Testis (tissue), 3 donors: ENCODE data around the gene HOXD13. TPM values are rescaled to one million over a fixed set of nuclear protein-coding genes. Genes with fewer than 3 reads are reported as not detected.

ENCODE experiments used
- DNase-seq: peaks from one replicate; pipeline ENCODE4 v3.0.0-alpha.2; 2019
- H3K27ac ChIP-seq, 2 donors: fragments of 200-600 bp; sonication (generic); one replicate each; pipeline ENCODE4 v1.5.1; 2019
- H3K27me3 ChIP-seq: fragments of 200-600 bp; sonication (generic); one replicate; pipeline ENCODE4 v1.5.1; 2019
- H3K36me3 ChIP-seq: fragments of 200-600 bp; sonication (generic); one replicate; pipeline ENCODE4 v1.5.1; 2017; ENCODE audit warnings: low read depth; ENCODE audit errors: missing control alignments
- H3K4me1 ChIP-seq: fragments of 200-600 bp; sonication (generic); one replicate; pipeline ENCODE4 v1.5.1; 2019
- H3K4me3 ChIP-seq, 2 donors: fragments of 200-600 bp; sonication (generic); one replicate each; pipeline ENCODE4 v1.5.1; 2017 to 2019
- H3K9me3 ChIP-seq: fragments of 200-600 bp; sonication (generic); one replicate; pipeline ENCODE4 v1.5.1; 2017
- CTCF ChIP-seq, 3 experiments: fragments of 450-650 bp in 2 of 3; fragments of 200-600 bp in 1 of 3; sonication (generic) in 1 of 3; IDR thresholded peaks; one replicate each; pipeline ENCODE4 v1.5.1; 2016 to 2019; ENCODE audit warnings: antibody characterized with exemption in 3 of 3, mild to moderate bottlenecking in 2 of 3, moderate library complexity in 1 of 3
- POLR2A ChIP-seq: fragments of 450-650 bp; IDR thresholded peaks from one replicate; pipeline ENCODE4 v1.6.1; 2017; ENCODE audit warnings: antibody characterized with exemption, mild to moderate bottlenecking, moderate library complexity
- WGBS, 2 donors: methylation state at CpG; one replicate each; pipeline ENCODE4 v1.1.5; 2018; 5-methylcytosine and 5-hydroxymethylcytosine counted together
- intact Hi-C: fragments of 100-400 bp; cut with DNase I; formaldehyde crosslinking; loops from one replicate; pipeline ENCODE4 v1.15.1; 2023; ENCODE audit warnings: low total_unique reads
- polyA plus RNA-seq: library from polyadenylated mRNA; stranded (reverse); fragments of 350-450 nt; fragmentation: Illumina TruSeq; extraction: RNeasy Lipid Tissue Mini Kit (QIAGEN cat#74804); gene quantifications from one replicate; pipeline ENCODE4 v1.2.3, GENCODE V29; 2014; ENCODE audit warnings: low read depth, low replicate concordance; ENCODE audit not compliant: insufficient read depth
- total RNA-seq, 2 donors: library from RNA; depleted of rRNA; stranded (reverse); fragments of >200 nt; gene quantifications; one replicate each; pipeline ENCODE4 v1.2.3, GENCODE V29; 2016

HOXD13 gene
- total and polyA plus RNA-seq, 3 donors from 2014 or later, result 0.31 to 0.36 TPM; not detected in 1

DNA sequence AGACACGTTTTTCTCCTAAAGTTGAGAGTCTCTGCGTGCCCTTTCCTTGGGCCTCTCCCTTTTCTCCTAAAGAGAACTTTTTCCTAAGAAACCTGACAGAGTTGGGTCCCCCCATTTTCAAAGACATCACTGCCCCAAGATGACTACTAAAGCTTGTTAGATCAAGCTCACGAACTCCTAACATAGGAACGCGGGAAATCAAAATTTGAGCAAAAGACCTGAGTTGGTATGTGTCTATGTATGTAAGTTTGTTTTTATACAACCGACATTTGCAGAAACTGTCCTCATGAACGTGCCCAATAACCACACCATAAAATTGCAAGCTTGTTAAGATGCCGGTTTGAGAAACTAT is 1.4 kb downstream of the HOXD13 start:
- H3K36me3 ChIP-seq, result no peaks in the 10 kb centered on the region
- peaks cover 9% of the 10 kb centered on the region for H3K4me1 ChIP-seq
- no peak for DNase-seq
- H3K9me3 ChIP-seq, result no peaks in the 10 kb centered on the region
- no peak overlapping the region for H3K4me3 ChIP-seq
- 15 to 21% methylated on average over 8 of the region's 8 CpGs for WGBS, 2 donors
- intact Hi-C loops, result no loop called here
- no peak for TF ChIP-seq CTCF (IDR thresholded peaks at IDR 0.05)
- no peak for TF ChIP-seq POLR2A
- H3K27me3 ChIP-seq, result peaks cover 11% of the 10 kb centered on the region
- H3K27ac ChIP-seq, result no peak overlapping the region

DNA sequence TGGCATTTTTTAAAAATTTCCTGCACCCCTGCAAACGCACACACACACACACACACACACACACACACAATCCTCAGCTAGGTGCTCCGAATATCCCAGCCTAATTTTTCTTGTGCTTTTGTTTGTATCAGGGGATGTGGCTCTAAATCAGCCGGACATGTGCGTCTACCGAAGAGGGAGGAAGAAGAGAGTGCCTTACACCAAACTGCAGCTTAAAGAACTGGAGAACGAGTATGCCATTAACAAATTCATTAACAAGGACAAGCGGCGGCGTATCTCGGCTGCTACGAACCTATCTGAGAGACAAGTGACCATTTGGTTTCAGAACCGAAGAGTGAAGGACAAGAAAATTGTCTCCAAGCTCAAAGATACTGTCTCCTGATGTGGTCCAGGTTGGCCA is 1.8 kb downstream of the HOXD13 start:
- H3K27ac ChIP-seq, result no peak overlapping the region

DNA sequence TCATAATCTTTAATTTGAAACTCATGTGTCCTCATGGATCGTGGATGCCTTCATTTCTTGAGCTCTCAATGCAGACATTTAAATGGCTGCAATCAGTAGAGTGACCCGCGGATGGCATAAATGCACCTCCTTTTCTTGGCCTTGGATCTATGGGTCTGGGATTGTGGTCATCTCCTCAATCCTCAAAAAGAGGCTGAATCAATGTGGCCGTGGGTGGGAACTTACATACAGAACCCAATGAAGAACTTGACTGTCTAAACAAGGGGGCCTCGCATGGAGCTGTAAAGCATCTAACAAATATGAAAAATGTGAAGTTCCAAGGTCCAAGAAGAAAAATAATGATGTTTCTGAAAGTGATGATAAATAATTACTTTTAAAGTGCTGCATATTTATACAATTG is 2.9 kb downstream of the HOXD13 start:
- Histone ChIP-seq H3K36me3 (no peaks in the 10 kb centered on the region), H3K4me1 (peaks cover 9% of the 10 kb centered on the region), H3K9me3 (no peaks in the 10 kb centered on the region), H3K27ac (no peak overlapping the region), H3K4me3 (no peak overlapping the region), H3K27me3 (peaks cover 11% of the 10 kb centered on the region)
- intact Hi-C loops, result no loop called here
- TF ChIP-seq POLR2A (no peak), CTCF (IDR thresholded peaks at IDR 0.05) (no peak)
- no peak for DNase-seq
- WGBS, 2 donors, result 28 to 33% methylated on average over 5 of the region's 5 CpGs

More for the DNA sequence above, 1.8 kb downstream of the HOXD13 start:
- Histone ChIP-seq H3K4me1 (peaks cover 9% of the 10 kb centered on the region), H3K9me3 (no peaks in the 10 kb centered on the region), H3K27me3 (peaks cover 11% of the 10 kb centered on the region), H3K4me3 (no peak overlapping the region), H3K36me3 (no peaks in the 10 kb centered on the region)
- no peak for TF ChIP-seq CTCF (IDR thresholded peaks at IDR 0.05)
- TF ChIP-seq POLR2A, result no peak
- no peak for DNase-seq
- 14 to 17% methylated on average over 12 of the region's 12 CpGs for WGBS, 2 donors
- intact Hi-C loops, result no loop called here

DNA sequence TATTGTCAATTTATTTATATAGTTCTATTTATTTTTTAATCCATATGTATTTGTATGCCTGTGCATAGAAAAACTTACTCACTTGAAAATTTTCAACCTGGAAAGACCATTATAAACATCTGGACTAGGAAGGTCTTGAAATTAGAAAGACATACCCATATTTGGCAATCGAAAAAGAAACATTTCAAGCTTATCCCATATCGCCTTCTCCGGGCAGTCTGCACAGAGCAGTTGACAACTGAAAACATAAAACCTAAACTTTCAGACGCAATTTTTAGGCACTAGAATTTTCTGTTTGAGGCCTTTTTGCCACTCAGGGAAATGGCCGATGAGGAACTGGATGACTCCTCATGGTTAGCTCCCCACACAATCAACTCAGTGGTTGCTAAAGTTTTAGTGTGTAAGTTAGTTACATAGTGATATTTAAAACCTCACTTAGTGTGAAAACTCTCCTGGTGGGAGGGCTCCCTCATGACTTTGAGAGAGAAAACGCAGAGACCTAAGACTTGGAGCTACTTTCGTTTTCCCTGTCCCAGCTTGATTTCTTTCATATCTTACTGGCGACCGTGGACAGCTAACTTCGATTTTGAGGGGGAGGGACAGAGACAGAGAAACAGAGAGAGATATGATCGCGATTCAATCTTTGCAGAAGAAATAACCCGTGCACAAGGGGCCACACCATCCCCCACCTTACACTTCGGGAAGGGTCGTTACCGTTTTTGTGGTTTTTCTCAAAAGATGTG is 3.9 kb downstream of the HOXD13 start:
- Histone ChIP-seq H3K4me3 (no peak overlapping the region), H3K27me3 (peaks cover 11% of the 10 kb centered on the region), H3K36me3 (no peaks in the 10 kb centered on the region), H3K9me3 (no peaks in the 10 kb centered on the region), H3K4me1 (peaks cover 9% of the 10 kb centered on the region), H3K27ac (no peak overlapping the region)
- no peak for DNase-seq
- 14 to 18% methylated on average over 16 of the region's 16 CpGs for WGBS, 2 donors
- intact Hi-C loops, result no loop called here
- no peak for TF ChIP-seq POLR2A
- no peak for TF ChIP-seq CTCF (IDR thresholded peaks at IDR 0.05)
